Retinal pigment epithelial cell (primary cell): ENCODE measurements around the gene BPIFA1.

Experiments
- DNase-seq: peaks from one replicate; pipeline ENCODE4 v3.0.0-alpha.2; 2010; ENCODE audit warnings: low read depth
- H3K4me3 ChIP-seq: 2 replicates; pipeline ENCODE4 v1.5.1; 2011; ENCODE audit warnings: mild to moderate bottlenecking, low read length, control low read depth, moderate library complexity
- TF ChIP-seq, protein P1 (sequence below): conservative IDR thresholded peaks from 2 replicates; pipeline ENCODE4 v1.5.1; 2011; ENCODE audit warnings: low read depth, low read length, control low read depth, inconsistent platforms

BPIFA1 gene

DNA sequence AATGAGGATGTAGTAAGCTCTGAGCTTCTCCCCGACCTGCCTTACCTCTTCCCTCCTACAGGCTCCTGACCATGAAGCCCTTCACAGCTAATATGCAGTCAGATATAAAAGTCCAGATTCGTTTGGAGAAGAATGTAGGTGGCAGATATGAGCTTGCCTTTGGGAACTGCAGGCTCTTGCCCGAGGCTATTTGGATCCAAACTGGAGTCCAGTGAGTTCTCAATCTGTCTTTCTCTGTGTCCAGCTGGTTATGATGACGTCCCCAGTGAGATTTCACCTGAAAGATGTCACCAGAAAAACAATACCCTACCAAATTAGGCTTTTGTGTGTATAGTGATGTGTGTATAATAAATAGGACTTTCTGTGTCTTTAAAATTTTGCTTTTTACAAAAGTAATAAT is 33.3 kb upstream of the BPIFA1 start:
- TF ChIP-seq, protein P1, sequence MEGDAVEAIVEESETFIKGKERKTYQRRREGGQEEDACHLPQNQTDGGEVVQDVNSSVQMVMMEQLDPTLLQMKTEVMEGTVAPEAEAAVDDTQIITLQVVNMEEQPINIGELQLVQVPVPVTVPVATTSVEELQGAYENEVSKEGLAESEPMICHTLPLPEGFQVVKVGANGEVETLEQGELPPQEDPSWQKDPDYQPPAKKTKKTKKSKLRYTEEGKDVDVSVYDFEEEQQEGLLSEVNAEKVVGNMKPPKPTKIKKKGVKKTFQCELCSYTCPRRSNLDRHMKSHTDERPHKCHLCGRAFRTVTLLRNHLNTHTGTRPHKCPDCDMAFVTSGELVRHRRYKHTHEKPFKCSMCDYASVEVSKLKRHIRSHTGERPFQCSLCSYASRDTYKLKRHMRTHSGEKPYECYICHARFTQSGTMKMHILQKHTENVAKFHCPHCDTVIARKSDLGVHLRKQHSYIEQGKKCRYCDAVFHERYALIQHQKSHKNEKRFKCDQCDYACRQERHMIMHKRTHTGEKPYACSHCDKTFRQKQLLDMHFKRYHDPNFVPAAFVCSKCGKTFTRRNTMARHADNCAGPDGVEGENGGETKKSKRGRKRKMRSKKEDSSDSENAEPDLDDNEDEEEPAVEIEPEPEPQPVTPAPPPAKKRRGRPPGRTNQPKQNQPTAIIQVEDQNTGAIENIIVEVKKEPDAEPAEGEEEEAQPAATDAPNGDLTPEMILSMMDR: no peak
- DNase-seq: no peak
- H3K4me3 ChIP-seq: no peak overlapping the region

DNA sequence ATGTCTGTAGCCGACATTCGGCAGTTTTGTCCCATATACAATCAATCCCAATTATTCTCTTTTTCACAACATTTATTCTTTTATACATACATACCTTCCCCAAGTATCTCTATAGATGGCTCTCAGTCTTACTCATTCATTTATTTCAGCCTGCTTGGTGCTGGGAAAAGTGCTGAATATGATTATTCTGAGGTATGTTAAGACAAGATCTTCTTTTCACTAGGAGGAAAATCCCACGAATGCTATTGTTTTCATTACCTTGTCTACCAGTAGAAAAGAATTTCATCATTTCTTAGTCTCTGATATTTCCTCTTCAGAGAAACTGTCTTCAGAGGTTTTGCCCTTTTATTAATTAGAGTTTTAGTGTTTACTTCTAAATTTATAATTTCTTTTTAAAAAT is 32.4 kb upstream of the BPIFA1 start:
- no peak overlapping the region for H3K4me3 ChIP-seq
- no peak for DNase-seq
- TF ChIP-seq, protein P1: no peak

DNA sequence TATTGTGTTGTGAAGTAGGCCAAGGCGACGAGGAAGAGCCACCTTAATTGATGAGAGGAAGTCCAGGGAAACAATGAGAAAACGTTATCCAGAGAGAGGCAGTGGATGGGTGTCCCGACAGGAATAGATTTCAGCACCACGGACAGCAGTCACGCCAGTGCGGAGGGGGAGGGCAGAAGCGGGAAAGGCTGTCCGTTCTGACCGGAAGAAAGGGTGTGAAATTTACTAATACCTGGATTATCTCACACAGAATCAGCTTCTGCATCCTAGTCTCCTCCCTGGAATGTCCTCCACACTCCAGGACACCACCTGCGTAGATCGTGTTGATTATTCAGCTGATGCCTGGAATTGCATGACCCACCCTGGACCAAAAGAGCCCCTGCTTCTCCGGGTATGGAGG is 26.0 kb upstream of the BPIFA1 start:
- TF ChIP-seq, protein P1: no peak
- DNase-seq: peak; percentile 15

DNA sequence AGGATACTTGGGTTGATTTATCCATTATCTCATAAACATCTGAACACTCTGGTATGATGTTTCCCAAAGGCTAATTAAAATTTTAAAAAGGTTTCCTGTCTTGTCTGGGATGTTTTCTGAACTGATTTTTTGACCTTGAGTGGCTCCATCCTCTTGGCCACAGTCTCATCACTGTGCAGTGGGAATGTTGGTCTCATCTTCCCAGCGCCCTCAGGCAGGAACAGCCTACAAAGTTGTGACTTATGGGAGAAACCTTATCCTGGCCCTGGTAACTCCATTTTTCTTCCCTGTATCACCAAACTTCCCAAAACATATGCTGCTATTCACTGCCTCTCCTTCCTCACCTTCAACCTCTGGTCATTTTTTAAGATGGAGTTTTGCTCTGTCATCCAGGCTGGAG is 25.4 kb upstream of the BPIFA1 start:
- TF ChIP-seq, protein P1: no peak
- no peak for DNase-seq

More for the DNA sequence above, 26.0 kb upstream of the BPIFA1 start:
- H3K4me3 ChIP-seq: no peak overlapping the region

DNA sequence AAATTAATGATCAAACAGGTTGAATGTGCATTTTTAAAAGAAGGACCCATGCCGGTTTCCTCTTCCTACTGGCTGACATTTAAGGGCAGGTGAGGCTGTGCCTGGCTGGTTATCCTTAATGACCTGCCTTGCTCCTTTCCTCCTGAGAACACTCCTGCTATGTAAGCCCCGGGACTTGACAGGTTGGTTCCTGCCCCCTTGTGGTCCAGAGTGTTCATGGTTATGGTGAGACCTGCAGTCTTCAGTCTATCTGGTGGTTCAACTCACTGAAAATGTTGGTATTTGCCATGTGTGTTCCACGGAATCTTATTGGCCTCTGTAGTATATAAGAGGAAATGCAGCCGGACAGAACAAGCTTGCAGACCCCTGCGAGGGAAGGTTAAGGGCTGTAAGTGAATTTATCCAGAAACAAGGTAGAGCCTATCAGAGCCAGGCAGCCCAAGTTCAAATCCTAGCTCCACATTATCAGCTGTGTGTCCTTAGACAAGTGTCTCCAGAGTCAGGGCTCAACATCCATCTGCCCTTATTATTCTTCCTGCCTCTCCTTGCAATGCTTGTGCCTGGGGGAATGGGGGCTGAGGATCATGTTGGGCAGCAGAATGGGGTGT is 23.9 kb upstream of the BPIFA1 start:
- TF ChIP-seq, protein P1: peak; percentile 81
- peak; percentile 31 for DNase-seq

More for the DNA sequence above, 25.4 kb upstream of the BPIFA1 start:
- H3K4me3 ChIP-seq: no peak overlapping the region

DNA sequence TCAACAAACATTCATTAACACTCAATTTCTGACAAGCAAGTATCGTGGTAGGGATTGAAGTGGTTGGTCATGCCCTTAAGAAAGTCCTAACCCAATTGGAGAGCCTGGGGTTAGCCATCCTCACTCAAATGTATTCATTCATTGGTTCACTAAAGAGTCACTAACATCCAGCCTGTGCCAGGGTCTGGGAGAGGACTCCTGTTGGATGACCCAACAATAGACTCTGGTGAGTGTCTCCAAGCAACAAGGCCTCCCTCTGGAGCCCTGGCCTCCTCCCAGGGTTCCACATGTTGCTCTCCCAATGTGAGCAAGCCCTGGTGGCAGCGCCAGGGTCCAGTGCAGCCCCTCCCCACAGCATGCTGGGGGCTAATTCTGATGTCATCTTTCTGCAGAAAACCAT is 18.7 kb upstream of the BPIFA1 start, which contains the start of gene BPIFA3:
TSS of gene BPIFA3 (plus strand) at position 301 of the 400 bp plus-strand sequence. CDS start 185 bp downstream, outside the sequence.
- DNase-seq: no peak
- H3K4me3 ChIP-seq: no peak within 1 kb of the TSS
- TF ChIP-seq, protein P1: no peak

More for the DNA sequence above, 23.9 kb upstream of the BPIFA1 start:
- H3K4me3 ChIP-seq: no peak overlapping the region

DNA sequence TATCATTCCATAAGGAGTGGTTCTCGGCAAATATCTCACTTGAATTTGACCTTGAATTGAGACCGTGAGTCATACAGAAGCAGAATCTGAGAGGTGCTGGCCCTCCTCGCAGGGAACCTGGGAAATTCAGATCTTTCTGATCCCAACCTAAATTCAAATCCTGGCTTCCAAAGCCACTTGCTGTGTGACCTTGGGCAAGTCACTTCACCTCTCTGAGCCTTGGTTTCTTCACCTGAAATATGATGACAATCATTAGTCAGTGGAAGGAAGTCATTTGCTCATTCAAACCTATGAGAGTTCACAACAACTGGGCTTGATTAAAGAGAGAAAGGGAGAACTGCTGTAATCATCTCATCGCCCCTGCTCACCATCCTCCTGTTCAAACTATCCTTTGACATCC is 11.4 kb upstream of the BPIFA1 start:
- H3K4me3 ChIP-seq: no peak overlapping the region
- TF ChIP-seq, protein P1: no peak
- DNase-seq: no peak
